Measurements from ENCODE around the gene FIGN.

GRCh38 chr2:163593982-163594381 lies 141.8 kb downstream of the FIGN start:
- TF ChIP-seq, protein P1, sequence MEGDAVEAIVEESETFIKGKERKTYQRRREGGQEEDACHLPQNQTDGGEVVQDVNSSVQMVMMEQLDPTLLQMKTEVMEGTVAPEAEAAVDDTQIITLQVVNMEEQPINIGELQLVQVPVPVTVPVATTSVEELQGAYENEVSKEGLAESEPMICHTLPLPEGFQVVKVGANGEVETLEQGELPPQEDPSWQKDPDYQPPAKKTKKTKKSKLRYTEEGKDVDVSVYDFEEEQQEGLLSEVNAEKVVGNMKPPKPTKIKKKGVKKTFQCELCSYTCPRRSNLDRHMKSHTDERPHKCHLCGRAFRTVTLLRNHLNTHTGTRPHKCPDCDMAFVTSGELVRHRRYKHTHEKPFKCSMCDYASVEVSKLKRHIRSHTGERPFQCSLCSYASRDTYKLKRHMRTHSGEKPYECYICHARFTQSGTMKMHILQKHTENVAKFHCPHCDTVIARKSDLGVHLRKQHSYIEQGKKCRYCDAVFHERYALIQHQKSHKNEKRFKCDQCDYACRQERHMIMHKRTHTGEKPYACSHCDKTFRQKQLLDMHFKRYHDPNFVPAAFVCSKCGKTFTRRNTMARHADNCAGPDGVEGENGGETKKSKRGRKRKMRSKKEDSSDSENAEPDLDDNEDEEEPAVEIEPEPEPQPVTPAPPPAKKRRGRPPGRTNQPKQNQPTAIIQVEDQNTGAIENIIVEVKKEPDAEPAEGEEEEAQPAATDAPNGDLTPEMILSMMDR (conservative IDR thresholded peaks at IDR 0.05) = no peak
- no peak for TF ChIP-seq ZFX (IDR thresholded peaks at IDR 0.05)
